Fibroblast of lung (primary cell): ENCODE results near the gene FNDC4. TPM values are rescaled to one million over a fixed set of nuclear protein-coding genes. Genes with fewer than 3 reads are reported as not detected.
A peak's percentile ranks its signal among the peaks of the same experiment; 100 is the strongest.

Source experiments
- DNase-seq, 2 donors: peaks; one replicate each; pipeline versions ENCODE4 v3.0.0 to v3.0.0-alpha.2; 2010; ENCODE audit warnings: low read depth in 2 of 2
- H2AFZ ChIP-seq: 2 replicates; pipeline ENCODE4 v1.5.1; 2012; ENCODE audit warnings: low read length, control low read depth, inconsistent platforms
- H3K27ac ChIP-seq: 2 replicates; pipeline ENCODE4 v1.5.1; 2011; ENCODE audit warnings: low read length, control low read depth; ENCODE audit not compliant: insufficient read depth
- H3K27me3 ChIP-seq: 2 replicates; pipeline ENCODE4 v1.5.1; 2011; ENCODE audit warnings: mild to moderate bottlenecking, low read length; ENCODE audit not compliant: control insufficient read depth, insufficient read depth
- H3K36me3 ChIP-seq: 2 replicates; pipeline ENCODE4 v1.5.1; 2011; ENCODE audit warnings: low read length; ENCODE audit not compliant: control insufficient read depth, insufficient read depth
- H3K4me1 ChIP-seq: 2 replicates; pipeline ENCODE4 v1.5.1; 2011; ENCODE audit warnings: low read length; ENCODE audit not compliant: control insufficient read depth, insufficient read depth; ENCODE audit errors: extremely low read depth
- H3K4me2 ChIP-seq: 2 replicates; pipeline ENCODE4 v1.5.1; 2011; ENCODE audit warnings: low read length, control low read depth; ENCODE audit not compliant: insufficient read depth; ENCODE audit errors: extremely low read depth
- H3K4me3 ChIP-seq, 4 experiments: fragments of 200-600 bp in 1 of 4; sonication (generic) in 1 of 4; replicated peaks in 1 of 4; 2 replicates each; pipeline ENCODE4 v1.5.1; 2011 to 2016; ENCODE audit warnings: low read length in 4 of 4, low read depth in 3 of 4, mild to moderate bottlenecking in 3 of 4, control low read depth in 2 of 4, inconsistent platforms in 1 of 4, mixed read lengths in 1 of 4; ENCODE audit not compliant: insufficient read depth in 1 of 4; ENCODE audit errors: control extremely low read depth in 1 of 4
- H3K79me2 ChIP-seq: 2 replicates; pipeline ENCODE4 v1.5.1; 2012; ENCODE audit warnings: mild to moderate bottlenecking, low read length, inconsistent platforms; ENCODE audit not compliant: control insufficient read depth, insufficient read depth
- H3K9ac ChIP-seq: 2 replicates; pipeline ENCODE4 v1.5.1; 2011; ENCODE audit warnings: mild to moderate bottlenecking, low read length, control low read depth; ENCODE audit not compliant: insufficient read depth
- H3K9me3 ChIP-seq: 2 replicates; pipeline ENCODE4 v1.5.1; 2012; ENCODE audit warnings: low read depth, low read length; ENCODE audit not compliant: control insufficient read depth, insufficient read depth
- H4K20me1 ChIP-seq: 2 replicates; pipeline ENCODE4 v1.5.1; 2011; ENCODE audit warnings: low read length; ENCODE audit not compliant: control insufficient read depth, insufficient read depth; ENCODE audit errors: extremely low read depth
- CTCF ChIP-seq, 2 donors: IDR thresholded peaks in 1 of 2; conservative IDR thresholded peaks in 1 of 2; 1 replicate in 1 of 2; 2 replicates in 1 of 2; pipeline ENCODE4 v1.5.1; 2011 to 2012; ENCODE audit warnings: low read length in 2 of 2, control low read depth in 1 of 2, inconsistent platforms in 1 of 2, low read depth in 1 of 2, mild to moderate bottlenecking in 1 of 2
- EZH2 ChIP-seq: IDR thresholded peaks from 2 replicates; pipeline ENCODE4 v1.5.1; 2012; ENCODE audit warnings: low read length, control low read depth, mild to moderate bottlenecking; ENCODE audit errors: missing control alignments
- polyA plus RNA-seq, 2 donors: library from polyadenylated mRNA; depleted of rRNA in 1 of 2; stranded (reverse) in 1 of 2; unstranded in 1 of 2; fragments of >200 nt; gene quantifications; 2 replicates each; pipeline ENCODE4 v1.2.1, GENCODE V29; 2011 to 2012; ENCODE audit warnings: missing spikeins in 1 of 2
- total RNA-seq: library from RNA; depleted of rRNA; stranded (reverse); fragments of >200 nt; gene quantifications from 2 replicates; pipeline ENCODE4 v1.2.1, GENCODE V29; 2014

Gene FNDC4
- total and polyA plus RNA-seq, 2 donors (not counting 1 experiment from before 2014, with no cell fraction given) = 9.6 to 18.3 TPM

DNA sequence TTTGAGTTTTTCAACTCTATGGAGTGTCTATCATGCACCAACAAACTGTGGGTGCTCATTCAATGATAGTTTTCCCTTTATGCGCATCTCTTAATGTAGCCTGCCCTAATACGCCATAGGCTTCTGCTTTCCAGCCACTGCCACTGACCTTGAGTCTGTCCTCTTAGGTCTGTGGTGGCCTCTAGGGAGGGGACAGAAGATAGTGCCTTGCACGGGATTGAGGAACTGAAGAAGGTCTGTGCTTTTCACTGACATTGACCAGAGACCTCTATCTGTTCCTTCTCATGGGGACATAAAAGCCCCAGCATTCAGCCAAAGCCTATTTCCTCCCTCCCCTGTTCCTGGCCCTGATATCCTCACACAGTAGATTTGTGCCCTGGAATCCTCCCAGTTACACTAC lies 4.0 kb upstream of the FNDC4 start:
- H2AFZ ChIP-seq = no peak overlapping the region

DNA sequence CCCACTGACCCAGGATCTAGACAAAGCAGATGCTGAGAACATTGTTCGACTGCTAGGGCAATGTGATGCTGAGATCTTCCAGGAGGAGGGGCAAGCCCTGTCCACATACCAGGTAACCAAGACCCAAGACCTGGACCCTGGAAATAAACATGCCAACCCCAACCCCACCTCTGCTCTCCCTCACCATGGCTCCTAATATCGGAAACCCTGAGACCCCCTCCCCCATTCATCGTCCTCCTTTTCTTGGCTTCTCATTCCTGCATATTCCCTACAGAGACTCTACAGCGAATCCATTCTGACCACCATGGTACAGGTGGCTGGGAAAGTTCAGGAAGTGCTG lies 2.3 kb upstream of the FNDC4 start:
- Histone ChIP-seq H3K9ac (no peak overlapping the region), H3K4me1 (peaks cover 6% of the 10 kb centered on the region), H3K27me3 (no peaks in the 10 kb centered on the region), H3K9me3 (no peaks in the 10 kb centered on the region), H3K27ac (no peak overlapping the region), H3K79me2 (no peaks in the 10 kb centered on the region), H2AFZ (no peak overlapping the region), H3K4me3 (no peak overlapping the region), H4K20me1 (no peaks in the 10 kb centered on the region), H3K36me3 (no peaks in the 10 kb centered on the region), H3K4me2 (no peak overlapping the region)
- DNase-seq = no peak
- TF ChIP-seq CTCF (conservative IDR thresholded peaks at IDR 0.05 in 1 of 2, IDR thresholded peaks at IDR 0.05 in 1 of 2; ENCODE audit: low read depth in 1 of 2, low read length in 2 of 2) (no peak), EZH2 (no peak)

More for the DNA sequence above, 4.0 kb upstream of the FNDC4 start:
- Histone ChIP-seq H3K36me3 (no peaks in the 10 kb centered on the region), H3K4me1 (peaks cover 6% of the 10 kb centered on the region), H3K27me3 (no peaks in the 10 kb centered on the region), H3K4me3 (no peak overlapping the region), H3K9ac (no peak overlapping the region), H3K9me3 (no peaks in the 10 kb centered on the region), H3K79me2 (no peaks in the 10 kb centered on the region), H3K27ac (no peak overlapping the region), H3K4me2 (no peak overlapping the region), H4K20me1 (no peaks in the 10 kb centered on the region)
- DNase-seq = no peak
- TF ChIP-seq CTCF (conservative IDR thresholded peaks at IDR 0.05 in 1 of 2, IDR thresholded peaks at IDR 0.05 in 1 of 2; ENCODE audit: low read depth in 1 of 2, low read length in 2 of 2) = no peak
- TF ChIP-seq EZH2 = no peak

DNA sequence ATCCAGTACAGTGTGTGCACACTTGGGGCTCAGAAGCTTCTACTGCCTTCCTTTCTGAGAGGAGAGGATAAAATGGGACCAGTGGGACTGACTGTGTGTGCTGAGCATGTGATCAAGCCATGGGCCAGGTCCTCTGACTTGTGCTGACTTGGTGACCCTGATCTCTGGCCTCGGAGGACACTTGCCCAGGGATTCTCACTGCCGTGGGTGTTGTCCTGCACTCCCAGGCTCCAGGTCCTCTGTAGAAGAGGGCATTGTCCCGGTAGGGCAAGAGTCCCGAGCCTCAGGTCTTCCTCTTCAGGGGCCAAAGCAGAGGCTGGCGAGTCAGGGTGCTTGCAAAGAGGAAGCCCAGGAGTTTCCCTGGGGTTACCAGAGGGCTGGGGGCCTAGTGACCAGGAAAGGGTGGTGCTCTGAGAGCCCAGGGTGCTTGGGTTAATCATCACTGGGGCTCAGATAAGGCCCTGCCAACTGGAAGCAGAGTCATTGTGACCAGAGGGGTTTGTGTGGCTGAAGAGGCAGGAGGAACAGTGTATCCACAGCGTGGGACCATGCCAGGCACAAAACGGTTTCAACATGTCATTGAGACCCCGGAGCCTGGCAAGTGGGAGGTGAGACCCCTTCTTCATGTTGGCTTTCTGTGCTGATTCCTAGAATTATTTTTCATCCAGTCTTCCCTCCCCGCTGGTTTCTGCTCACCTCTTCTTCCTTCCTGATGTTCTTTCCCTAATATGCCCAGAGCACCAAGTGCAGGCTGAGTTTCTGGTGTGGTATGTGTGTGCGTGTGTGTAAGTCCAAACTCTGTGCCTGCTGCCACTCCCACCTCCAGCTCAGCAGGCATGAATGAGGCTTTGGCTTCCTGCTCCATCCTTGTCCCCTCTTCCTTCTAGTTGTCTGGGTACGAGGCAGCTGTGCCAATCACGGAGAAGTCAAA lies 1.6 kb upstream of the FNDC4 start, which contains the start of gene GCKR:
Gene GCKR, plus strand, starts transcription at position 483 of the 931 bp plus-strand sequence. Its CDS starts 66 bp downstream, at position 549.
- Histone ChIP-seq H4K20me1 (no peaks in the 10 kb centered on the region), H3K4me2 (peak within 1 kb of the TSS; percentile 98), H3K9ac (no peak within 1 kb of the TSS), H3K4me1 (peaks cover 6% of the 10 kb centered on the region), H3K9me3 (no peaks in the 10 kb centered on the region), H3K27ac (no peak within 1 kb of the TSS), H3K36me3 (no peaks in the 10 kb centered on the region), H3K4me3 (peak within 1 kb of the TSS in 3 of 4 experiments; percentile 70 to 83 (median 80)), H3K27me3 (no peaks in the 10 kb centered on the region), H3K79me2 (no peaks in the 10 kb centered on the region), H2AFZ (no peak within 1 kb of the TSS)
- DNase-seq = peak in 1 of 2 donors; percentile 49
- no peak for TF ChIP-seq CTCF (conservative IDR thresholded peaks at IDR 0.05 in 1 of 2, IDR thresholded peaks at IDR 0.05 in 1 of 2; ENCODE audit: low read depth in 1 of 2, low read length in 2 of 2)
- no peak for TF ChIP-seq EZH2
